SK-N-SH treated with all-trans-retinoic acid at 6 μM for 48 hours (cell line): ENCODE measurements around the gene CDH8.

Experiments used
- ATAC-seq: fragments of 200-7000 bp; cut with Tn5 transposase; 3 replicates; pipeline ENCODE4 v1.9.1; 2020; ENCODE audit warnings: mild to moderate bottlenecking, moderate library complexity
- ARNTL ChIP-seq: fragments of 450-650 bp; formaldehyde crosslinking; IDR thresholded peaks from 2 replicates; pipeline ENCODE4 v1.5.0; 2020; ENCODE audit warnings: low read depth, mild to moderate bottlenecking, moderate library complexity, borderline replicate concordance
- BACH2 ChIP-seq: fragments of 250-450 bp; sonication (Bioruptor Pico); IDR thresholded peaks from 2 replicates; pipeline ENCODE4 v1.9.0; 2021; ENCODE audit warnings: mild to moderate bottlenecking, borderline replicate concordance
- CSDC2 ChIP-seq: fragments of 250-450 bp; sonication (Bioruptor Pico); IDR thresholded peaks from 2 replicates; pipeline ENCODE4 v1.5.0; 2020; ENCODE audit warnings: mild to moderate bottlenecking, moderate library complexity
- ESRRG ChIP-seq: fragments of 250-450 bp; sonication (Bioruptor Pico); IDR thresholded peaks from 2 replicates; pipeline ENCODE4 v1.6.1; 2021; ENCODE audit warnings: mild to moderate bottlenecking
- GLIS3 ChIP-seq: fragments of 250-450 bp; sonication (Bioruptor Pico); IDR thresholded peaks from 2 replicates; pipeline ENCODE4 v1.5.0; 2020; ENCODE audit warnings: mild to moderate bottlenecking, moderate library complexity
- ISL1 ChIP-seq: fragments of 250-450 bp; sonication (Bioruptor Pico); IDR thresholded peaks from 2 replicates; pipeline ENCODE4 v2.1.2; 2022; ENCODE audit warnings: mild to moderate bottlenecking, moderate library complexity
- OSR1 ChIP-seq: fragments of 250-450 bp; sonication (Bioruptor Pico); IDR thresholded peaks from 2 replicates; pipeline ENCODE4 v1.8.0; 2022; ENCODE audit warnings: moderate library complexity, mild to moderate bottlenecking, inconsistent platforms
- PPARA ChIP-seq: fragments of 250-450 bp; sonication (Bioruptor Pico); IDR thresholded peaks from 2 replicates; pipeline ENCODE4 v1.5.0; 2020; ENCODE audit warnings: mild to moderate bottlenecking, borderline replicate concordance
- RARB ChIP-seq: fragments of 250-450 bp; sonication (Bioruptor Pico); IDR thresholded peaks from 2 replicates; pipeline ENCODE4 v1.8.0; 2021; ENCODE audit warnings: mild to moderate bottlenecking, moderate library complexity
- SNAI2 ChIP-seq: fragments of 250-450 bp; sonication (Bioruptor Pico); IDR thresholded peaks from 2 replicates; pipeline ENCODE4 v1.5.0; 2020; ENCODE audit warnings: mild to moderate bottlenecking, moderate library complexity
- TCF4 ChIP-seq: fragments of 250-450 bp; sonication (Bioruptor Pico); IDR thresholded peaks from 2 replicates; pipeline ENCODE4 v1.8.0; 2021; ENCODE audit warnings: mild to moderate bottlenecking, moderate library complexity, borderline replicate concordance
- TOX ChIP-seq: fragments of 250-450 bp; sonication (Bioruptor Pico); IDR thresholded peaks from 2 replicates; pipeline ENCODE4 v1.8.0; 2021; ENCODE audit warnings: mild to moderate bottlenecking, moderate library complexity, borderline replicate concordance
- TSHZ2 ChIP-seq: fragments of 250-450 bp; sonication (Bioruptor Pico); IDR thresholded peaks from 2 replicates; pipeline ENCODE4 v1.5.0; 2020; ENCODE audit warnings: mild to moderate bottlenecking, moderate library complexity
- ZC3H10 ChIP-seq: fragments of 250-450 bp; sonication (Bioruptor Pico); IDR thresholded peaks from 2 replicates; pipeline ENCODE4 v1.5.1; 2021; ENCODE audit warnings: mild to moderate bottlenecking, moderate library complexity
- ZFP3 ChIP-seq: fragments of 250-450 bp; sonication (Bioruptor Pico); IDR thresholded peaks from 2 replicates; pipeline ENCODE4 v1.5.0; 2020; ENCODE audit warnings: mild to moderate bottlenecking, moderate library complexity
- ZFP30 ChIP-seq: fragments of 450-650 bp; formaldehyde crosslinking; IDR thresholded peaks from 2 replicates; pipeline ENCODE4 v1.5.0; 2022; ENCODE audit warnings: mild to moderate bottlenecking, moderate library complexity
- ZNF565 ChIP-seq: fragments of 450-650 bp; formaldehyde crosslinking; conservative IDR thresholded peaks from 2 replicates; pipeline ENCODE4 v1.5.0; 2020; ENCODE audit warnings: low read depth, mild to moderate bottlenecking, moderate library complexity
- ZNF70 ChIP-seq: fragments of 450-650 bp; formaldehyde crosslinking; IDR thresholded peaks from 2 replicates; pipeline ENCODE4 v1.5.0; 2020; ENCODE audit warnings: mild to moderate bottlenecking, moderate library complexity
- ZNF8 ChIP-seq: fragments of 450-650 bp; formaldehyde crosslinking; IDR thresholded peaks from 2 replicates; pipeline ENCODE4 v1.5.0; 2020; ENCODE audit warnings: mild to moderate bottlenecking, moderate library complexity
- TF ChIP-seq, protein P1 (sequence below): fragments of 250-450 bp; sonication (Bioruptor Pico); IDR thresholded peaks from 2 replicates; pipeline ENCODE4 v1.5.1; 2020; ENCODE audit warnings: low read depth, mild to moderate bottlenecking, moderate library complexity
- TF ChIP-seq, protein P2 (sequence below): fragments of 250-450 bp; sonication (Bioruptor Pico); IDR thresholded peaks from 2 replicates; pipeline ENCODE4 v1.8.0; 2020; ENCODE audit warnings: mild to moderate bottlenecking, moderate library complexity, borderline replicate concordance
- TF ChIP-seq, protein P3 (sequence below): fragments of 250-450 bp; sonication (Bioruptor Pico); IDR thresholded peaks from 2 replicates; pipeline ENCODE4 v1.8.0; 2021; ENCODE audit warnings: low read depth, mild to moderate bottlenecking, moderate library complexity, borderline replicate concordance

CDH8 gene

GRCh38 chr16:61681124-61681523 lies 355.1 kb downstream of the CDH8 start (continued):
- TF ChIP-seq TSHZ2 (no peak), SNAI2 (CRISPR knock-in tag) (no peak)
- TF ChIP-seq, all 23 proteins: peak for 0

- TF ChIP-seq ZC3H10 (CRISPR knock-in tag) (no peak), ARNTL (CRISPR knock-in tag) (no peak), ESRRG (CRISPR knock-in tag) (no peak), ZFP3 (CRISPR knock-in tag) (no peak), TSHZ2 (no peak), TOX (no peak), PPARA (no peak), ISL1 (CRISPR knock-in tag) (no peak), SNAI2 (CRISPR knock-in tag) (no peak), ZNF70 (no peak), CSDC2 (CRISPR knock-in tag) (no peak), ZNF8 (no peak), BACH2 (CRISPR knock-in tag) (no peak), TCF4 (no peak), OSR1 (no peak), ZNF565 (CRISPR knock-in tag) (no peak), GLIS3 (CRISPR knock-in tag) (no peak)
- TF ChIP-seq, protein P1, sequence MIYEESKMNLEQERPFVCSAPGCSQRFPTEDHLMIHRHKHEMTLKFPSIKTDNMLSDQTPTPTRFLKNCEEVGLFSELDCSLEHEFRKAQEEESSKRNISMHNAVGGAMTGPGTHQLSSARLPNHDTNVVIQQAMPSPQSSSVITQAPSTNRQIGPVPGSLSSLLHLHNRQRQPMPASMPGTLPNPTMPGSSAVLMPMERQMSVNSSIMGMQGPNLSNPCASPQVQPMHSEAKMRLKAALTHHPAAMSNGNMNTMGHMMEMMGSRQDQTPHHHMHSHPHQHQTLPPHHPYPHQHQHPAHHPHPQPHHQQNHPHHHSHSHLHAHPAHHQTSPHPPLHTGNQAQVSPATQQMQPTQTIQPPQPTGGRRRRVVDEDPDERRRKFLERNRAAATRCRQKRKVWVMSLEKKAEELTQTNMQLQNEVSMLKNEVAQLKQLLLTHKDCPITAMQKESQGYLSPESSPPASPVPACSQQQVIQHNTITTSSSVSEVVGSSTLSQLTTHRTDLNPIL (CRISPR knock-in tag) = no peak
- ATAC-seq = no peak
Measured at GRCh38 chr16:61678182-61678581, 358.1 kb downstream of the CDH8 start.

- no peak for ATAC-seq
Measured at GRCh38 chr16:61677776-61678175, 358.5 kb downstream of the CDH8 start.

More at GRCh38 chr16:61677776-61678175, 358.5 kb downstream of the CDH8 start:
- TF ChIP-seq, protein P1 (CRISPR knock-in tag) = no peak
- TF ChIP-seq, protein P2, sequence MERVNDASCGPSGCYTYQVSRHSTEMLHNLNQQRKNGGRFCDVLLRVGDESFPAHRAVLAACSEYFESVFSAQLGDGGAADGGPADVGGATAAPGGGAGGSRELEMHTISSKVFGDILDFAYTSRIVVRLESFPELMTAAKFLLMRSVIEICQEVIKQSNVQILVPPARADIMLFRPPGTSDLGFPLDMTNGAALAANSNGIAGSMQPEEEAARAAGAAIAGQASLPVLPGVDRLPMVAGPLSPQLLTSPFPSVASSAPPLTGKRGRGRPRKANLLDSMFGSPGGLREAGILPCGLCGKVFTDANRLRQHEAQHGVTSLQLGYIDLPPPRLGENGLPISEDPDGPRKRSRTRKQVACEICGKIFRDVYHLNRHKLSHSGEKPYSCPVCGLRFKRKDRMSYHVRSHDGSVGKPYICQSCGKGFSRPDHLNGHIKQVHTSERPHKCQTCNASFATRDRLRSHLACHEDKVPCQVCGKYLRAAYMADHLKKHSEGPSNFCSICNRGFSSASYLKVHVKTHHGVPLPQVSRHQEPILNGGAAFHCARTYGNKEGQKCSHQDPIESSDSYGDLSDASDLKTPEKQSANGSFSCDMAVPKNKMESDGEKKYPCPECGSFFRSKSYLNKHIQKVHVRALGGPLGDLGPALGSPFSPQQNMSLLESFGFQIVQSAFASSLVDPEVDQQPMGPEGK (CRISPR knock-in tag) = no peak
- TF ChIP-seq GLIS3 (CRISPR knock-in tag) = no peak
- TF ChIP-seq TCF4 = no peak
- TF ChIP-seq ZNF565 (CRISPR knock-in tag) = no peak
- TF ChIP-seq RARB (CRISPR knock-in tag) = no peak
- no peak for TF ChIP-seq ZC3H10 (CRISPR knock-in tag)
- TF ChIP-seq ESRRG (CRISPR knock-in tag) = no peak
- TF ChIP-seq, protein P3, sequence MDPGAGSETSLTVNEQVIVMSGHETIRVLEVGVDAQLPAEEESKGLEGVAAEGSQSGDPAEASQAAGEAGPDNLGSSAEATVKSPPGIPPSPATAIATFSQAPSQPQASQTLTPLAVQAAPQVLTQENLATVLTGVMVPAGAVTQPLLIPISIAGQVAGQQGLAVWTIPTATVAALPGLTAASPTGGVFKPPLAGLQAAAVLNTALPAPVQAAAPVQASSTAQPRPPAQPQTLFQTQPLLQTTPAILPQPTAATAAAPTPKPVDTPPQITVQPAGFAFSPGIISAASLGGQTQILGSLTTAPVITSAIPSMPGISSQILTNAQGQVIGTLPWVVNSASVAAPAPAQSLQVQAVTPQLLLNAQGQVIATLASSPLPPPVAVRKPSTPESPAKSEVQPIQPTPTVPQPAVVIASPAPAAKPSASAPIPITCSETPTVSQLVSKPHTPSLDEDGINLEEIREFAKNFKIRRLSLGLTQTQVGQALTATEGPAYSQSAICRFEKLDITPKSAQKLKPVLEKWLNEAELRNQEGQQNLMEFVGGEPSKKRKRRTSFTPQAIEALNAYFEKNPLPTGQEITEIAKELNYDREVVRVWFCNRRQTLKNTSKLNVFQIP (CRISPR knock-in tag) = no peak
- TF ChIP-seq ZFP3 (CRISPR knock-in tag) = no peak
- TF ChIP-seq ARNTL (CRISPR knock-in tag) = no peak
- no peak for TF ChIP-seq ZNF8
- TF ChIP-seq CSDC2 (CRISPR knock-in tag) = no peak
- TF ChIP-seq BACH2 (CRISPR knock-in tag) = no peak
- TF ChIP-seq ZFP30 (CRISPR knock-in tag) = no peak
- TF ChIP-seq SNAI2 (CRISPR knock-in tag) = no peak
- TF ChIP-seq OSR1 = no peak
- no peak for TF ChIP-seq TSHZ2
- TF ChIP-seq ZNF70 = no peak
- no peak for TF ChIP-seq TOX
